ENCODE data around the gene SIRPA.

The SIRPA gene

GRCh38 chr20:1853473-1853872 lies 41.7 kb upstream of the SIRPA start:
- no peak overlapping the region for H3K4me3 ChIP-seq (ENCODE audit: low read depth, low read length)
- TF ChIP-seq CTCF (IDR thresholded peaks at IDR 0.05; ENCODE audit: low read depth, low read length): no peak

GRCh38 chr20:1854246-1854645 lies 41.0 kb upstream of the SIRPA start:
- no peak overlapping the region for H3K4me3 ChIP-seq (ENCODE audit: low read depth, low read length)
- no peak for TF ChIP-seq CTCF (IDR thresholded peaks at IDR 0.05; ENCODE audit: low read depth, low read length)

GRCh38 chr20:1855109-1855508 lies 40.1 kb upstream of the SIRPA start:
- no peak overlapping the region for H3K4me3 ChIP-seq (ENCODE audit: low read depth, low read length)
- no peak for TF ChIP-seq CTCF (IDR thresholded peaks at IDR 0.05; ENCODE audit: low read depth, low read length)

- no peak for TF ChIP-seq CTCF (IDR thresholded peaks at IDR 0.05; ENCODE audit: low read depth, low read length)
- no peak overlapping the region for H3K4me3 ChIP-seq (ENCODE audit: low read depth, low read length)
Observed at GRCh38 chr20:1855690-1856089, 39.5 kb upstream of the SIRPA start.

- TF ChIP-seq CTCF (IDR thresholded peaks at IDR 0.05; ENCODE audit: low read depth, low read length): no peak
- H3K4me3 ChIP-seq (ENCODE audit: low read depth, low read length): no peak overlapping the region
Observed at GRCh38 chr20:1856424-1856823, 38.8 kb upstream of the SIRPA start.

- no peak for TF ChIP-seq CTCF (IDR thresholded peaks at IDR 0.05; ENCODE audit: low read depth, low read length)
- H3K4me3 ChIP-seq (ENCODE audit: low read depth, low read length): no peak overlapping the region
Observed at GRCh38 chr20:1857466-1857865, 37.7 kb upstream of the SIRPA start.

- no peak for TF ChIP-seq CTCF (IDR thresholded peaks at IDR 0.05; ENCODE audit: low read depth, low read length)
- no peak overlapping the region for H3K4me3 ChIP-seq (ENCODE audit: low read depth, low read length)
Observed at GRCh38 chr20:1858871-1859270, 36.3 kb upstream of the SIRPA start.
